ENCODE results near the gene ITGB2. TPM values are rescaled to one million over a fixed set of nuclear protein-coding genes. Genes with fewer than 3 reads are reported as not detected.
"Not testable (repeated sequence)": the region's sequence is repeated elsewhere in the genome, so short reads cannot be mapped to it uniquely, and the experiment has no call there.

The ITGB2 gene
- total RNA-seq, 2 donors from 2014 or later = 448 to 1,246 TPM

DNA sequence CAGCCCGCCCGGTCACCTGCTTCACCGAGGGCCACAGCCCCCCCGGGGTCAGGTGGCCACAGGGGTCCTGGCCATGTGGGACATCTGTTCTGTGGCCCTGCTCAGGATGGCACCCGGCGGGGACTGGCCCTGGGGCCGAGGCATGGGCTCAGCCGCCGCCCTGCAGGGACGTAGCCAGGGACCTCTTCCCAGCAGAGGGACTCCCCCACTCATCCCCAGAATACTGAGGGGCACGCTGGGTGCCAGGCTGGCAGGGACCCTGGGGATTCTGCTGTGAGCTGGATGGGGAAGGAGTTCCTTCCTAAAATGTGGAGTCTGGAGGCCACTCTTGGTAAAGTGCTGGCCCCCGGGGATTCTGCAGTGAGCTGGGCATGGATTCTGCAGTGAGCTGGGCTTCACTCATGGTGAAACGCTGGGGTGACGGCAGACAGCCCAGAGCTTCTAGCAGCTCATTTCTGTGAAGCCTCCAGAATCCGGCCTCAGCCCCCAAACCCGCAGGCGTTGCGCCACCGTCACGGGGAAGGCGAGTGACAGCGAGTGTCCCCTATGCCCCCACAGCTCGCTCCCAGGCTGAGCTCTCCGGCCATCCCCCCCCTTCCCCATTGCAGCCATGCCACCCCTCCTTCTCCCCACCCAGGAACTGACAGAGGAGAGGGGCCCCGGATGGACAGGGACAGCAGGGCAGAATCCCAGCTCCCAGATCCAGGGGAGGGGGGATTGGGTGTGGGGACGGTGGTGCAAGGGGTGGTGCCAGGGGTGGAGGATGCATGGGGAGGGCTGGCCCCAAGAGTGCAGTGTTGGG, 1.4 kb downstream of the ITGB2 start:
- H3K4me1 Mint-ChIP-seq (ENCODE audit: low read depth in 2 of 2) = peaks cover 69 to 71% of the 10 kb centered on the region in 2 donors
- H3K9me3 Mint-ChIP-seq = no peaks in the 10 kb centered on the region
- H3K27me3 Mint-ChIP-seq = no peaks in the 10 kb centered on the region
- DNase-seq (ENCODE audit: low spot score) = peak; percentile 93
- H3K36me3 Mint-ChIP-seq = peaks cover 11% of the 10 kb centered on the region
- peak overlapping the region; percentile 98 for H3K4me3 Mint-ChIP-seq
- peak overlapping the region; percentile 88 to 90 for H3K27ac Mint-ChIP-seq
- ATAC-seq = peak; percentile 74 to 82

DNA sequence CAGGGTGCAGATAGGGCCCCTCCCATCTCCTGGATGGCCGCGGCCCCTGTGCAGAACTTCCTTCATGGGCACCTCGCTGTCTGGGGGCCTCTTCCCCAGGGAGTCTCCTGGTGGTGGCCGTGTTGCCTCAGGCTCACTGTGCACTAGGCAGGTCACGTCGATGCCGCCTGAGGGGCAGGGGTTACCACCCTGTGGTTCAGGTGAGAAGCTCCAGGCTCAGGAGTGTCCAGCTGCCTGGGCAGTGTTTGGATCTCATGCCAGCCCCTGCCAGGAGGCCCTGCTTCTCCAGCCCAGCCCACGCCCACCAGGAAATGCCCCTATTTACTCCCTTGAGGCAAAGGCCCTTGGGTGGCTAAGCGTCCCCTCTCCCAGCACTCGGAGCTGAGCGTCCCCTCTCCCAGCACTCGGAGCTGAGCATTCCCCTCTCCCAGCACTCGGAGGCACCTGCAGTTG, 2.1 kb downstream of the ITGB2 start:
- ATAC-seq (no peak), DNase-seq (ENCODE audit: low spot score) (no peak)
- peak overlapping the region; percentile 88 to 90 for H3K27ac Mint-ChIP-seq
- H3K27me3 Mint-ChIP-seq = no peaks in the 10 kb centered on the region
- H3K4me1 Mint-ChIP-seq (ENCODE audit: low read depth in 2 of 2) = peaks cover 67 to 70% of the 10 kb centered on the region in 2 donors
- H3K4me3 Mint-ChIP-seq = peak overlapping the region; percentile 98
- no peaks in the 10 kb centered on the region for H3K9me3 Mint-ChIP-seq
- peaks cover 11% of the 10 kb centered on the region for H3K36me3 Mint-ChIP-seq

DNA sequence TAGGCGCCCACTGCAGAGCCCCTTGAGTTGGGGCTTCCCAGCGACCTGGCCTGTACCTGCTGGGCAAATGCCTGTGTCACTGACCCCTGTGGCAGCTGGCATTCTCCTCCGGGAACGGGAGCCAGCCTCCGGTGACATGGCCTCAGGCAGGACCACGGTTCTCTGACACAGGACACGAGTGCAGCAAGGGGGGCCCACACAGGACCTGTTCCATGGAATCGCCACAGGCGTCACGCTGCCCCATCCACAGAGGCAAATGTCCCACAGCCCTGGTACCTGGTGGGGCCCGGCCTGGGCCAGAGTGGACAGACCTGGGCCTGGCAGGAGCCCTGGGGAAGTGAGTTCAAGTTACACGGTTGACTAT, 2.6 kb downstream of the ITGB2 start:
- peak overlapping the region; percentile 88 to 90 for H3K27ac Mint-ChIP-seq
- no peaks in the 10 kb centered on the region for H3K9me3 Mint-ChIP-seq
- H3K4me1 Mint-ChIP-seq (ENCODE audit: low read depth in 2 of 2) = peaks cover 66 to 69% of the 10 kb centered on the region in 2 donors
- H3K36me3 Mint-ChIP-seq = peaks cover 11% of the 10 kb centered on the region
- peak overlapping the region; percentile 98 for H3K4me3 Mint-ChIP-seq
- no peak for ATAC-seq
- no peaks in the 10 kb centered on the region for H3K27me3 Mint-ChIP-seq
- DNase-seq (ENCODE audit: low spot score) = no peak

DNA sequence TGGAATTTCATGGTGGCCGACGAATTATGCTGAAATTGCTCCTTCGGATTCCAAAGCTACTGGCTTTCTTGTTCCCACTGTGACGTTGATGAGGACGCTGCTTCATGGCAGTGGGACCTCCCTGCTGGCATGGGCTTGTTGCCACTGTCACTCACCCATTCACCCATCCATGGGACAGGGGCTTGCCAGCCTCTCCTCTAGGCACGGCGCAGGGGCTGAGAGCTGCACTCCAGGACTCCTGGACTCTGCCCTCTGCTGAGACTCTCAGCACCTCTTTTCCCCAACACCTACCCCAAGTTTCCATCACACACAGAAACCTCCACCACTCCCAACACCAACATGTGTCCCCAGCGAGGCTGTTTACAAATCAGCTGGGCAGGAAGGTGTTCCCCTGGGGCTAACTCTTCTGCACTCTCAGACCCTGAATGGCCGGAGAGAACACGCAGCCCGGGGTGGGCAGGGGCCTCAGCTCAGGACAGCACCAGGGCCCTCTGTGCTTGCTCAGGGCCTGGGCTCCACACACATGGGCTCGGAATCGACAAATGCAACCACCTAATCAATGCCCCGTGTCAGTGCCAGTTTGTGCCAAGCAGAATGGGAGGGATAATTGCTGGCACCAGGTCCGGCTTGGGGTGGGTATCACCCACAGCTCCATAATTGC, 3.1 kb downstream of the ITGB2 start:
- Mint-ChIP-seq H3K27ac (peak overlapping the region; percentile 88 to 90), H3K27me3 (no peaks in the 10 kb centered on the region), H3K9me3 (no peaks in the 10 kb centered on the region), H3K4me1 (ENCODE audit: low read depth in 2 of 2) (peaks cover 63 to 65% of the 10 kb centered on the region in 2 donors), H3K36me3 (peaks cover 11% of the 10 kb centered on the region), H3K4me3 (peak overlapping the region; percentile 98)
- DNase-seq (ENCODE audit: low spot score) = no peak
- ATAC-seq = no peak

DNA sequence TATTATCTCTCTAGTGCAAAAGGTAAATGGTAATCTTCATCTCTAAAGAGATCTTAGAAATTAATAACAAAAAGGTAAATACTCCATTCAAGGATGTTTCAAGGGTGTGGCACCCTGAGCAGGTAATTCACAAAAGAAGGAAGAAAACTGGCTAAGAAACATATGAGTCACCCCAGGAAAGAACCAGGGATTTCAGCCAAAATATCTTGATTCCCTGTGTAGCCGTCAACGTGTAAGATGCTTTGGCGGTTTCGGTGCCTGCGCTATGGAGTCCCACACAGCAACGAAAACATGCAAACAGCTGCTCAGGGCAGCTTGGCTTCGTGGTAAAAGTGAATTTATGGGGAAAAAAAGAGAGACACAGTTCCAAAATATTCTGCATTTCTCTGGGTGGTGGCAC, 3.7 kb downstream of the ITGB2 start:
- H3K27ac Mint-ChIP-seq = peak overlapping the region; percentile 88 to 90

DNA sequence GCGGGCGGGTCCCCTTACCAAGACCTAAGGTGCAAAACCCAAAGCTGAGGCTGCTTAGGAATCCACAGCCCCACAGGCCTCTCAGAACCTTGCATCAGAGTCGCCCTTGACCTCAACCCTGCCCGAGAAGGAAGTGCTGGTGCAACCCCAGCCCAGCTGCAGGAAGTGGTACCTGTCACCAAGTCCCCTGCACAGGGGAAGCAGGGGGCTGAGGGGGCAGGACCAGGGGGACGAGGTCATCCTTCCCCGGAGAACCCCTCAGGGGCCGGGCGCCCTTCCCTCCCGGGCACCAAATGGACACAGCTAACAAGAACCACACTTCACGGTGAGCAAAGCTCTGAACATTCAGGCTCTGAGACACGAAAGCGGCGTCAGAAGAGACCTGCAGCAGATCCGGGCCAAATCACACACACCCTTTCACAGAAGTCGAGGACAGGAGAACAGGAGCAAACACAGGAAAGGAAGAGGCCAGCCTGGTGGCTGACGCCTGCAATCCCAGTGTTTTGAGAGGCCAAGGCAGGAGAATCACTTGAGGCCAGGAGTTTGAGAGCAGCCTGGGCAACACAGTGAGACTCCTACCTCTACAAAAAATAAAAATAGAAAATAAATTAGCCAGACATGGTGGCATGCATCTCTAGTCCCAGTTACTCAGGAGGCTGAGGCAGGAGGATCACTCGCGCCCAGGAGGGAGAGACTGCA, 6.4 kb downstream of the ITGB2 start:
- peak overlapping the region; percentile 82 for H3K4me3 Mint-ChIP-seq
- DNase-seq (ENCODE audit: low spot score) (peak; percentile 89), ATAC-seq (peak; percentile 91 to 93)
- H3K36me3 Mint-ChIP-seq = peaks cover 6% of the 10 kb centered on the region
- H3K9me3 Mint-ChIP-seq = no peaks in the 10 kb centered on the region
- peaks cover 64 to 67% of the 10 kb centered on the region in 2 donors for H3K4me1 Mint-ChIP-seq (ENCODE audit: low read depth in 2 of 2)
- H3K27ac Mint-ChIP-seq = peak overlapping the region; percentile 88 to 90
- no peaks in the 10 kb centered on the region for H3K27me3 Mint-ChIP-seq

More for the DNA sequence above, 3.7 kb downstream of the ITGB2 start:
- no peak for ATAC-seq
- no peak for DNase-seq (ENCODE audit: low spot score)
- Mint-ChIP-seq H3K36me3 (peaks cover 11% of the 10 kb centered on the region), H3K4me3 (peak overlapping the region; percentile 98), H3K4me1 (ENCODE audit: low read depth in 2 of 2) (peaks cover 65 to 68% of the 10 kb centered on the region in 2 donors), H3K9me3 (no peaks in the 10 kb centered on the region), H3K27me3 (no peaks in the 10 kb centered on the region)

DNA sequence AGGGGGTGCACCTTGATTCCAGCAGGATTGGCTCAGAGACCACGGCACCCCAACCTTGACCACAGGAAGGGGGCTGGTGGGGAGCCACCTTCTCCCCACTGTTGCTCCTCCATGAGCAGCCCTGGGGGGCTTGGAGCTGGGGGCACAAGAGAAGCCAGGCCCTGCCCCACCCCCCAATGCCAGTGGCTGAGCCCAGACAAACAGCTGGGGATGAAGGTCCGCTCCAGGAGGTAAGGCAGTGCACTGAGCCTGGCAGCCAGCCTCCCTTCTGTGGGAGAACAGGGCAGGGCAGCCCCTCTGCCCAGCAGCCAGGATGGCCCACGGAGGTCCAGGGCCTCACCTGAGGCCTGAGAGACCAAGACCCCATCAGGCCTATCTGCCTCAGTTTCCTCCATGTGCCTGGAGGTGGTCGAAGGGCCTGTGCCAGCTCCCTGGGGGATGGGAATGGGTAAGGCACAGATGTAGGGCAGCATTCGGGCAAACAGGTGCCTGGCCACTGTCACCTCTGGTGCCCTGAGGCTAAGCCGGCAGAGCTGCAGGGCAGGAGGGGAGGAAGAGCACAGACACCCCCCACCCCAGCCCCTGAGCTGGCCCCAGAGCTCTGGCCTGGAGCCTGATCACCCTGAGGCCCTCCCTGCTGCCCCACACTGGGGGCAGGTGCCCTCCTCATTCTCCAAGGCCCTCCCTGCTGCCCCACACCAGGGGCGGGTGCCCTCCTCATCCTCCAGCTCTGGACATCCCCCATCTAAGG, 7.1 kb downstream of the ITGB2 start:
- Mint-ChIP-seq H3K36me3 (peaks cover 10% of the 10 kb centered on the region), H3K27me3 (no peaks in the 10 kb centered on the region), H3K9me3 (no peaks in the 10 kb centered on the region), H3K27ac (peak overlapping the region; percentile 88 to 90), H3K4me1 (ENCODE audit: low read depth in 2 of 2) (peaks cover 64 to 69% of the 10 kb centered on the region in 2 donors), H3K4me3 (peak overlapping the region; percentile 82)
- ATAC-seq (no peak), DNase-seq (ENCODE audit: low spot score) (no peak)

DNA sequence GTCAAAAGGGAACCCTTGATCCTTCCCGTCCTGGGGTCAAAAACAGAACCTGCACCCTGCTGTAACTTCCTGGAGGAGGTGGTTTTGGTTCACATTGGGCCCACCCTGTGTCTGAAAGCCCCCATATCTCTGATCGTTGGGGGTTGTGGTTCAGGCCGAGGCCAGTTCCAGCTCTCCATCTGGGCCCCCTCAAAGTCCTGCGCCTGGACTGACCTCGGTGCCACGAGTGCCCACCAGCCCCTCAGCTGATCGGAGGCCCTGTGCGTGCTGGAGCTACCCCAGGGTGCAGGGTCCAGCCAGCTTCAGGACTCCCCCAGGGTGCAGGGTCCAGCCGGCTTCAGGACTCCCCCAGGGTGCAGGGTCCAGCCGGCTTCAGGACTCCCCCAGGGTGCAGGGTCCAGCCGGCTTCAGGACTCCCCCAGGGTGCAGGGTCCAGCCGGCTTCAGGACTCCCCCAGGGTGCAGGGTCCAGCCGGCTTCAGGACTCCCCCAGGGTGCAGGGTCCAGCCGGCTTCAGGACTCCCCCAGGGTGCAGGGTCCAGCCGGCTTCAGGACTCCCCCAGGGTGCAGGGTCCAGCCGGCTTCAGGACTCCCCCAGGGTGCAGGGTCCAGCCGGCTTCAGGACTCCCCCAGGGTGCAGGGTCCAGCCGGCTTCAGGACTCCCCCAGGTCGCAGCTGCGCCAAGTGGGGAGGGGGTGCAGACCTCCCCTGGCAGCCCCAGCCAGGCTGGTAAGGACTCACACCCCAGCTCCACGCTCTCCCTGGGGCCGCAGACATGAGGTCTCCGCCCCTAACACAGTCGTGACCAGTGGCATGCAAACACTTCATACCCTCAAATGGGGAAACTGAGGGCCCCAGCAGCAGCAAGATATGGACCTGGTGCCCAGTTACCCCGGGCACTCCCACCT, 7.9 kb downstream of the ITGB2 start:
- peaks cover 57 to 62% of the 10 kb centered on the region in 2 donors for H3K4me1 Mint-ChIP-seq (ENCODE audit: low read depth in 2 of 2)
- not testable (repeated sequence) for H3K9me3 Mint-ChIP-seq; ATAC-seq; H3K27me3 Mint-ChIP-seq; DNase-seq (ENCODE audit: low spot score)
- H3K27ac Mint-ChIP-seq = peak overlapping the region; percentile 88 to 92
- peak overlapping the region; percentile 82 for H3K4me3 Mint-ChIP-seq
- peaks cover 10% of the 10 kb centered on the region for H3K36me3 Mint-ChIP-seq

DNA sequence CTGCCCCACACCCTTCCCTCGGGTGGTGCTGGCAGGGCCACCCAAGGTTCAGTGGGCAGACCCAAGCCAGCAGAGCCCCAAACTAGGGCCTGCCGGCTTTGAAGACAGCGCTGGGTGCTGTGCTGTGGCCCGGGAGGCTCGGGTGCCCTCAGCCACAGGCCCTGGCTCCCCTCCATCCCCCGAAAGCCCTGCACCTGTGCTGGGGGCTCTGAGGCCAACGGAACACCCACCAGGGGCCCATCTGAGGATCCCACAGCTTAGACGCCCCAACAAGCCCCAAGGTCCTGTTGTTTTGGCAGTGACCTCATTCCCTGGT, 8.6 kb downstream of the ITGB2 start:
- no peaks in the 10 kb centered on the region for H3K9me3 Mint-ChIP-seq
- peaks cover 10% of the 10 kb centered on the region for H3K36me3 Mint-ChIP-seq

DNA sequence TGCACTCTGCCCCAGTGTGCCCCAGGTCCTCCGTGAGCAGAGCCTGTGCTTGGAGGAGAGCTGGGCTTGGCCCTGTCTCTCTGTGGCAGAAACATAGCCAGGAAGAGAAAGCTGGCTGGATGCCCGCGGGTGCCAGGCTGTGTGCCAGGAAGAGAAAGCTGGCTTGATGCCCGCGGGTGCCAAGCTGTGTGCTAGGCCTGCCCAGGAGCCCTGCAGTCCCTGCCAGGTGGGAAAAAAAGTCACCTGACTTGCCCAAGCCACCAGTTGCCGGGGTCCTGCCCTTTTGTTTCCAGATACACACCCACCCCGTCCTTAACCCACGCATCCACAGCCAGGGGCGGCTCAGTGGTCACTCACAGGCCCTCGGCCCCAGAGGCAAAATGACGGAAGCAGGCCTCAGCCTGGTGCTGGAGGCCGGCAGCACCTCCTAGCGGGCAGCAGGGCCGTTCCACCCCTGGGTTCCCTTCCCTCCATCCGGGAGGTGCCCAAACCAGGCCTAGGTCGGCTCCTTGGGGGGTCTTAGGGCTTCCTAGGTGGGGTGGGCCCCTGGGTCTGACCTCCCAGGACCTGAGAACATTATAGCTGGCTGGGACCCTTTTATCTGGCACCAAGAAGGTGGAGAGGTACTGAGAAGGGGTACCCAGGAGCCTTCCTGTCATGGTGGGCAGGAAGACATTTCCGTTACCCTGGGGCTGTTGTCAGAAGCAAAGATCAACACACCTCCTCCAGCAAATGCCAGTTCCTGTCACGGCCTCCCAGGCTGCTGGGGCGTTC, 9.1 kb downstream of the ITGB2 start:
- H3K9me3 Mint-ChIP-seq = no peaks in the 10 kb centered on the region
- H3K4me1 Mint-ChIP-seq (ENCODE audit: low read depth in 2 of 2) = peaks cover 45 to 51% of the 10 kb centered on the region in 2 donors
- DNase-seq (ENCODE audit: low spot score) (no peak), ATAC-seq (peak; percentile 59 to 74)
- H3K27ac Mint-ChIP-seq = peak overlapping the region; percentile 88 to 92
- peak overlapping the region; percentile 66 for H3K4me3 Mint-ChIP-seq
- peaks cover 10% of the 10 kb centered on the region for H3K36me3 Mint-ChIP-seq
- no peaks in the 10 kb centered on the region for H3K27me3 Mint-ChIP-seq

More for the DNA sequence above, 8.6 kb downstream of the ITGB2 start:
- DNase-seq (ENCODE audit: low spot score) = no peak
- ATAC-seq = no peak
- Mint-ChIP-seq H3K4me1 (ENCODE audit: low read depth in 2 of 2) (peaks cover 50 to 56% of the 10 kb centered on the region in 2 donors), H3K4me3 (peak overlapping the region; percentile 66), H3K27ac (peak overlapping the region; percentile 88 to 92), H3K27me3 (no peaks in the 10 kb centered on the region)

DNA sequence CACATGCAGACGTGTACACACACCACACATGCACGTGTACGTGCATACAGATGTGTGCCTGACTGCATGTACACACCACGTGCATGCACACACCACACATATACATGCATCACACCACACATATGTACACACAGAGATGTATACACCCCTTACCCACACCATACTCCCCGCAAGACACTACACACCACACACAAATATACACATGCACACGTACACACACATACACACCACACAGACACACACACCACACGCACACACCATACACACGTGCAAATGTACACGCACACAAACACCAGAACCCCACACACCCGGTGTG, 9.7 kb downstream of the ITGB2 start:
- Mint-ChIP-seq H3K27me3 (no peaks in the 10 kb centered on the region), H3K27ac (peak overlapping the region; percentile 88 to 92), H3K4me3 (peak overlapping the region; percentile 66), H3K36me3 (peaks cover 10% of the 10 kb centered on the region), H3K9me3 (no peaks in the 10 kb centered on the region), H3K4me1 (ENCODE audit: low read depth in 2 of 2) (peaks cover 39 to 54% of the 10 kb centered on the region in 2 donors)
- DNase-seq (ENCODE audit: low spot score) (no peak), ATAC-seq (no peak)
